Left lung (tissue), 10 donors: Measurements from ENCODE around the gene USF2. TPM values are rescaled to one million over a fixed set of nuclear protein-coding genes. Genes with fewer than 3 reads are reported as not detected.

Experiments used
- ATAC-seq: fragments of 200-7000 bp; cut with Tn5 transposase; one replicate; pipeline ENCODE4 v1.9.1; 2020; ENCODE audit warnings: moderate library complexity
- DNase-seq, 4 donors: peaks; one replicate each; pipeline ENCODE4 v3.0.0-alpha.2; 2013 to 2020
- H3K27ac ChIP-seq, 2 donors: fragments of 200-600 bp; sonication (generic) in 1 of 2; one replicate each; pipeline versions ENCODE4 v1.5.0 to v1.8.0; 2020 to 2021
- H3K27me3 ChIP-seq, 2 donors: fragments of 200-600 bp; sonication (generic) in 1 of 2; one replicate each; pipeline versions ENCODE4 v1.5.0 to v1.8.0; 2020 to 2021
- H3K36me3 ChIP-seq, 2 donors: fragments of 200-600 bp; sonication (generic) in 1 of 2; one replicate each; pipeline versions ENCODE4 v1.5.0 to v1.8.0; 2020 to 2021
- H3K4me1 ChIP-seq, 2 donors: fragments of 200-600 bp; one replicate each; pipeline ENCODE4 v1.8.0; 2021
- H3K4me3 ChIP-seq, 2 donors: fragments of 200-600 bp; sonication (generic) in 1 of 2; one replicate each; pipeline versions ENCODE4 v1.5.0 to v1.8.0; 2020 to 2021; ENCODE audit warnings: mild to moderate bottlenecking in 1 of 2
- H3K9me3 ChIP-seq, 2 donors: fragments of 200-600 bp; sonication (generic) in 1 of 2; one replicate each; pipeline versions ENCODE4 v1.5.0 to v1.8.0; 2020 to 2021
- intact Hi-C, 2 donors: fragments of 100-400 bp; cut with DNase I; formaldehyde crosslinking; loops; one replicate each; pipeline versions ENCODE4 v1.11.2 to v1.14.2; 2022
- polyA plus RNA-seq, 6 donors: library from polyadenylated mRNA; unstranded; fragments of 120-200 nt; gene quantifications; one replicate each; pipeline ENCODE4 v1.2.1, GENCODE V29; 2013; ENCODE audit not compliant: insufficient read length in 6 of 6
- total RNA-seq, 2 donors: library from RNA; stranded (reverse); fragmentation: NEBNext Ultra II Directional; extraction: Animal tissue kit (Norgen Biotek cat#: 25700); gene quantifications; one replicate each; pipeline ENCODE4 v1.2.1, GENCODE V29; 2021
- TF ChIP-seq, protein P1 (sequence below), 2 donors: fragments of 200-600 bp; sonication (generic) in 1 of 2; IDR thresholded peaks; one replicate each; pipeline versions ENCODE4 v1.5.0 to v1.8.0; 2021; ENCODE audit warnings: antibody characterized with exemption in 2 of 2
- donor health status: DM: no; HTN: yes; CAD: no.
- donor health status: DM: no; HTN: no; CAD: no.

USF2 gene
- total and polyA plus RNA-seq, 8 donors = 123 to 187 (median 162) TPM

GRCh38 chr19:35246466-35247092, 22.2 kb upstream of the USF2 start:
- intact Hi-C loops = no loop called here
- Histone ChIP-seq H3K4me1 (peaks cover 3 to 24% of the 10 kb centered on the region in 2 donors), H3K4me3 (no peak overlapping the region), H3K9me3 (peaks cover 0 to 5% of the 10 kb centered on the region in 2 donors), H3K27me3 (peaks cover 11 to 42% of the 10 kb centered on the region in 2 donors), H3K36me3 (no peaks in the 10 kb centered on the region), H3K27ac (peak overlapping the region; percentile 88 to 89)
- DNase-seq (no peak), ATAC-seq (no peak)
- TF ChIP-seq, protein P1, sequence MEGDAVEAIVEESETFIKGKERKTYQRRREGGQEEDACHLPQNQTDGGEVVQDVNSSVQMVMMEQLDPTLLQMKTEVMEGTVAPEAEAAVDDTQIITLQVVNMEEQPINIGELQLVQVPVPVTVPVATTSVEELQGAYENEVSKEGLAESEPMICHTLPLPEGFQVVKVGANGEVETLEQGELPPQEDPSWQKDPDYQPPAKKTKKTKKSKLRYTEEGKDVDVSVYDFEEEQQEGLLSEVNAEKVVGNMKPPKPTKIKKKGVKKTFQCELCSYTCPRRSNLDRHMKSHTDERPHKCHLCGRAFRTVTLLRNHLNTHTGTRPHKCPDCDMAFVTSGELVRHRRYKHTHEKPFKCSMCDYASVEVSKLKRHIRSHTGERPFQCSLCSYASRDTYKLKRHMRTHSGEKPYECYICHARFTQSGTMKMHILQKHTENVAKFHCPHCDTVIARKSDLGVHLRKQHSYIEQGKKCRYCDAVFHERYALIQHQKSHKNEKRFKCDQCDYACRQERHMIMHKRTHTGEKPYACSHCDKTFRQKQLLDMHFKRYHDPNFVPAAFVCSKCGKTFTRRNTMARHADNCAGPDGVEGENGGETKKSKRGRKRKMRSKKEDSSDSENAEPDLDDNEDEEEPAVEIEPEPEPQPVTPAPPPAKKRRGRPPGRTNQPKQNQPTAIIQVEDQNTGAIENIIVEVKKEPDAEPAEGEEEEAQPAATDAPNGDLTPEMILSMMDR (IDR thresholded peaks at IDR 0.05) = no peak

DNA sequence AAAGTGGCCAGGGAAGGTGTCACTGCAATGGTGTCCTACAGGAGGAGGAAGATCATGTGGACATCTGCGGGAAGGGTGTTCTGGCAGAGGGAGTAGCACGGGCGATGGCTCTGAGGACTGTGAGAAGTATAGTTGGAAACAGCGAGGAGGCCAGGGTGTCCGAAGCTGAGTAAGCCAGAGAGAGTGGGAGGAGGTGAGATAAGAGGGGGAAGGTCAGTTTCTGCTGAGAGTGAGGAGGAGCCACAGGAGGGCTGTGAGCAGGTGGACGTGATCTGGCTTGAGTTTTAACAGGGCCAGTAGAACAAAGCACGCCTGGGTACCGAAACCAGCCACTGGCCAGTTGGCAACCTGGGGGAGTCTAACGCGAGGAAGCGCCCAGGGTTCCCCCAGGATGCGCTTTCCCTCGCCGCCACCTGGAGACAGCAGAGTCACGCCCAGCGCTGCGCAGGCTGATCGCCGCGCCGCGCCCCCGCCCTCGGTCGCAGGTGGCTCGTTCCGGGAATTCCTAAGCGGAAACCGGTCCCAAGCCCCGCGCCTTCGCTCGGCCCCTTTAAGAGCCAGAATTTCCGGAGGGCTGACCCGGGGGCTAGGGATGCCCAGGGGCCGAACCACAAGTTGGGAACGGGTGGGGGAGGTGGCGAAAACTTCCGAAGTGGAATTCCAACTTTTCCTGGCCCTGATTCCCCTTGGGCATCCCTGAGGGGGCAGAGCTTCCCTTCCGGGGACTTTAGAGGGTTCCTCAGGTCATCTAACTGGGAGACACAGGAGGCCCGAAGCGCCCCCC, 21.0 kb upstream of the USF2 start:
- intact Hi-C loops = no loop called here
- peak; percentile 83 for ATAC-seq
- peak; percentile 54 to 90 (median 84) for DNase-seq
- H3K9me3 ChIP-seq = peaks cover 0 to 2% of the 10 kb centered on the region in 2 donors
- H3K4me1 ChIP-seq = peaks cover 3 to 24% of the 10 kb centered on the region in 2 donors
- peak overlapping the region; percentile 45 to 57 for H3K4me3 ChIP-seq
- peaks cover 0 to 6% of the 10 kb centered on the region in 2 donors for H3K36me3 ChIP-seq
- peaks cover 11 to 42% of the 10 kb centered on the region in 2 donors for H3K27me3 ChIP-seq
- TF ChIP-seq, protein P1 (IDR thresholded peaks at IDR 0.05) = peak; percentile 19 to 30
- peak overlapping the region; percentile 88 to 89 for H3K27ac ChIP-seq

GRCh38 chr19:35248310-35249145, 20.2 kb upstream of the USF2 start, which contains the start of gene LSR:
TSS of gene LSR (plus strand) at chr19:35249002. CDS start at chr19:35249023, 21 bp downstream.
- TF ChIP-seq, protein P1 (IDR thresholded peaks at IDR 0.05) = no peak

GRCh38 chr19:35249146-35249847, 19.5 kb upstream of the USF2 start:
- peak overlapping the region; percentile 88 to 89 for H3K27ac ChIP-seq
- TF ChIP-seq, protein P1 (IDR thresholded peaks at IDR 0.05) = no peak
- no peaks in the 10 kb centered on the region for H3K9me3 ChIP-seq
- H3K4me1 ChIP-seq = peaks cover 3 to 29% of the 10 kb centered on the region in 2 donors
- H3K36me3 ChIP-seq = peaks cover 0 to 7% of the 10 kb centered on the region in 2 donors
- DNase-seq (peak in 2 of 4 donors; percentile 31 to 47), ATAC-seq (no peak)
- peak overlapping the region; percentile 45 to 57 for H3K4me3 ChIP-seq
- peaks cover 11 to 42% of the 10 kb centered on the region in 2 donors for H3K27me3 ChIP-seq
- intact Hi-C loops = no loop called here

More at GRCh38 chr19:35248310-35249145, 20.2 kb upstream of the USF2 start, which contains the start of gene LSR:
- ATAC-seq (peak; percentile 94), DNase-seq (peak; percentile 56 to 91 (median 87))
- Histone ChIP-seq H3K4me3 (peak within 1 kb of the TSS; percentile 45 to 57), H3K4me1 (peaks cover 3 to 27% of the 10 kb centered on the region in 2 donors), H3K36me3 (peaks cover 0 to 7% of the 10 kb centered on the region in 2 donors), H3K27me3 (peaks cover 11 to 42% of the 10 kb centered on the region in 2 donors), H3K27ac (peak within 1 kb of the TSS; percentile 88 to 89), H3K9me3 (peaks cover 0 to 2% of the 10 kb centered on the region in 2 donors)
- intact Hi-C loops = no loop called here
